Sigmoid colon (tissue), 4 donors: Measurements from ENCODE around the gene MOB3B.

ENCODE experiments used
- EP300 ChIP-seq, 4 donors: sonication (generic); formaldehyde crosslinking; IDR thresholded peaks; one replicate each; pipeline ENCODE4 v1.6.1; 2017; ENCODE audit warnings: antibody characterized with exemption in 4 of 4
- POLR2A ChIP-seq, 2 donors: fragments of 450-650 bp; IDR thresholded peaks; one replicate each; pipeline ENCODE4 v1.6.1; 2016; ENCODE audit warnings: antibody characterized with exemption in 2 of 2, mild to moderate bottlenecking in 2 of 2, moderate library complexity in 2 of 2
- POLR2AphosphoS5 ChIP-seq, 4 donors: sonication (generic); formaldehyde crosslinking; IDR thresholded peaks; one replicate each; pipeline ENCODE4 v1.6.1; 2017; ENCODE audit warnings: antibody characterized with exemption in 4 of 4
- TF ChIP-seq, protein P1 (sequence below), 4 experiments: fragments of 450-650 bp in 3 of 4; fragments of 200-600 bp in 1 of 4; IDR thresholded peaks; one replicate each; pipeline ENCODE4 v1.5.1; 2016 to 2019; ENCODE audit warnings: antibody characterized with exemption in 4 of 4, mild to moderate bottlenecking in 3 of 4, moderate library complexity in 2 of 4

DNA sequence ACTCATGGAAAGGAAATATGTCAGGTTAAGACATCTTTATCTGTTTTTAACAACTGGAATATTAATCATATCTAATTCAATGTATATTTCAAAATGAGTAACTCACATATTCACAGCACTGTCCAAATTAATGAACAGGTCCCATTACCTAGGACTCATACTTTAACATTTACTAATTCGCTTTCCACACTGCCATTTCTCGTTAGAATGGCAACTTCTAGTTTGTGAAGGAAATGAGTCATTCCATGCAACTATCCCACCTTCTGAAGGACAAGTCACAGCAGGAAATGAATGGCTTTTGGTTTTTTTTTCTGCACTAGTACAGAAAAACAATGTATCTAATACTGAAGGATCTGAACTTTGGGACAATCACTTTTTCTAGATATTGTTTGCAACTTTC is 30.2 kb downstream of the MOB3B start:
- TF ChIP-seq, protein P1, sequence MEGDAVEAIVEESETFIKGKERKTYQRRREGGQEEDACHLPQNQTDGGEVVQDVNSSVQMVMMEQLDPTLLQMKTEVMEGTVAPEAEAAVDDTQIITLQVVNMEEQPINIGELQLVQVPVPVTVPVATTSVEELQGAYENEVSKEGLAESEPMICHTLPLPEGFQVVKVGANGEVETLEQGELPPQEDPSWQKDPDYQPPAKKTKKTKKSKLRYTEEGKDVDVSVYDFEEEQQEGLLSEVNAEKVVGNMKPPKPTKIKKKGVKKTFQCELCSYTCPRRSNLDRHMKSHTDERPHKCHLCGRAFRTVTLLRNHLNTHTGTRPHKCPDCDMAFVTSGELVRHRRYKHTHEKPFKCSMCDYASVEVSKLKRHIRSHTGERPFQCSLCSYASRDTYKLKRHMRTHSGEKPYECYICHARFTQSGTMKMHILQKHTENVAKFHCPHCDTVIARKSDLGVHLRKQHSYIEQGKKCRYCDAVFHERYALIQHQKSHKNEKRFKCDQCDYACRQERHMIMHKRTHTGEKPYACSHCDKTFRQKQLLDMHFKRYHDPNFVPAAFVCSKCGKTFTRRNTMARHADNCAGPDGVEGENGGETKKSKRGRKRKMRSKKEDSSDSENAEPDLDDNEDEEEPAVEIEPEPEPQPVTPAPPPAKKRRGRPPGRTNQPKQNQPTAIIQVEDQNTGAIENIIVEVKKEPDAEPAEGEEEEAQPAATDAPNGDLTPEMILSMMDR (IDR thresholded peaks at IDR 0.05), result no peak
- TF ChIP-seq EP300 (IDR thresholded peaks at IDR 0.05) (no peak), POLR2A (IDR thresholded peaks at IDR 0.05) (no peak), POLR2AphosphoS5 (IDR thresholded peaks at IDR 0.05) (peak in 1 of 4 donors; percentile 31)
